Panc1 (cell line): ENCODE results near the gene ELOF1. TPM values are rescaled to one million over a fixed set of nuclear protein-coding genes. Genes with fewer than 3 reads are reported as not detected.

Experiments used
- ATAC-seq: fragments of 200-7000 bp; cut with Tn5 transposase; 2 replicates; pipeline ENCODE4 v1.9.1; 2020; ENCODE audit warnings: mild to moderate bottlenecking, moderate library complexity
- BruUV-seq: library from RNA; stranded (reverse); fragments of 400-500 nt; replicated peaks from 2 replicates; lab custom pipeline; 2021; lab: Mats Ljungman, UMichigan
- CTCF ChIA-PET: fragments of 300-600 bp; sonication (Branson Sonifier 250); formaldehyde crosslinking; loops from one replicate; lab custom pipeline; 2022; ENCODE audit warnings: antibody characterized with exemption; lab: Charles Lee
- POLR2A ChIA-PET: fragments of 300-600 bp; sonication (Branson Sonifier 250); formaldehyde crosslinking; loops from one replicate; lab custom pipeline; 2022; ENCODE audit warnings: antibody characterized with exemption; lab: Charles Lee
- DNase-seq: peaks from one replicate; pipeline ENCODE4 v3.0.0-alpha.2; 2010; ENCODE audit warnings: low read depth, low spot score
- H3K27ac ChIP-seq: 2 replicates; pipeline ENCODE4 v1.5.1; 2011; ENCODE audit warnings: mild to moderate bottlenecking, low read length, inconsistent platforms
- H3K27me3 ChIP-seq: fragments of 200-500 bp; sonication (Bioruptor generic); 2 replicates; pipeline ENCODE4 v1.6.0; 2014; ENCODE audit warnings: low read length, inconsistent platforms; ENCODE audit not compliant: control insufficient read depth, insufficient read depth
- H3K36me3 ChIP-seq: fragments of 200-500 bp; sonication (Bioruptor generic); 2 replicates; pipeline ENCODE4 v1.5.1; 2014; ENCODE audit warnings: inconsistent platforms, mild to moderate bottlenecking, low read length, moderate library complexity; ENCODE audit not compliant: control insufficient read depth, insufficient read depth
- H3K4me1 ChIP-seq: 2 replicates; pipeline ENCODE4 v1.5.1; 2011; ENCODE audit warnings: inconsistent platforms, mild to moderate bottlenecking, low read length, moderate library complexity; ENCODE audit not compliant: control insufficient read depth, insufficient read depth
- H3K4me3 ChIP-seq, 2 experiments: 2 replicates each; pipeline ENCODE4 v1.5.1; 2011 to 2012; ENCODE audit warnings: low read depth in 2 of 2, low read length in 2 of 2, mild to moderate bottlenecking in 2 of 2, inconsistent platforms in 1 of 2, moderate library complexity in 1 of 2
- H3K9me3 ChIP-seq: fragments of 200-500 bp; sonication (Bioruptor generic); 2 replicates; pipeline ENCODE4 v1.5.1; 2014; ENCODE audit warnings: low read depth, mild to moderate bottlenecking, inconsistent platforms, low read length, moderate library complexity; ENCODE audit not compliant: control insufficient read depth, insufficient read depth
- POLR2AphosphoS5 ChIP-seq: IDR thresholded peaks from 2 replicates; pipeline ENCODE4 v1.6.1; 2012; ENCODE audit warnings: mild to moderate bottlenecking, low read depth, low read length, moderate library complexity
- SIN3A ChIP-seq: IDR thresholded peaks from 2 replicates; pipeline ENCODE4 v1.6.1; 2012; ENCODE audit warnings: low read depth, mild to moderate bottlenecking, low read length, moderate library complexity, borderline replicate concordance; ENCODE audit not compliant: insufficient read depth
- TCF7L2 ChIP-seq: IDR thresholded peaks from 2 replicates; pipeline ENCODE4 v1.6.1; 2011; ENCODE audit warnings: mild to moderate bottlenecking, low read depth, low read length, inconsistent platforms
- in situ Hi-C: cut with HindIII; loops from 2 replicates; pipeline ENCODE4 v1.10.0; 2016; ENCODE audit warnings: low sequenced_read_pairs, low pct_unique_long_range_greater_than_20kb
- intact Hi-C: fragments of 100-400 bp; cut with micrococcal nuclease; formaldehyde crosslinking; loops from one replicate; pipeline ENCODE4 v1.10.0; 2022; ENCODE audit not compliant: unreplicated experiment
- total RNA-seq: library from RNA; stranded (reverse); gene quantifications from one replicate; pipeline ENCODE4 v1.2.1, GENCODE V29; 2021; ENCODE audit not compliant: unreplicated experiment
- TF ChIP-seq, protein P1 (sequence below): fragments of 450-650 bp; IDR thresholded peaks from 2 replicates; pipeline ENCODE4 v1.5.1; 2017; ENCODE audit warnings: mild to moderate bottlenecking
- TF ChIP-seq, protein P2 (sequence below), 2 experiments: IDR thresholded peaks; 2 replicates each; pipeline ENCODE4 v1.6.1; 2011 to 2012; ENCODE audit warnings: low read depth in 2 of 2, control low read depth in 1 of 2, low read length in 1 of 2, mild to moderate bottlenecking in 1 of 2, moderate library complexity in 1 of 2; ENCODE audit not compliant: insufficient read depth in 1 of 2

The ELOF1 gene
- total RNA-seq, 1 experiment from 2014 or later: 62.2 TPM

DNA sequence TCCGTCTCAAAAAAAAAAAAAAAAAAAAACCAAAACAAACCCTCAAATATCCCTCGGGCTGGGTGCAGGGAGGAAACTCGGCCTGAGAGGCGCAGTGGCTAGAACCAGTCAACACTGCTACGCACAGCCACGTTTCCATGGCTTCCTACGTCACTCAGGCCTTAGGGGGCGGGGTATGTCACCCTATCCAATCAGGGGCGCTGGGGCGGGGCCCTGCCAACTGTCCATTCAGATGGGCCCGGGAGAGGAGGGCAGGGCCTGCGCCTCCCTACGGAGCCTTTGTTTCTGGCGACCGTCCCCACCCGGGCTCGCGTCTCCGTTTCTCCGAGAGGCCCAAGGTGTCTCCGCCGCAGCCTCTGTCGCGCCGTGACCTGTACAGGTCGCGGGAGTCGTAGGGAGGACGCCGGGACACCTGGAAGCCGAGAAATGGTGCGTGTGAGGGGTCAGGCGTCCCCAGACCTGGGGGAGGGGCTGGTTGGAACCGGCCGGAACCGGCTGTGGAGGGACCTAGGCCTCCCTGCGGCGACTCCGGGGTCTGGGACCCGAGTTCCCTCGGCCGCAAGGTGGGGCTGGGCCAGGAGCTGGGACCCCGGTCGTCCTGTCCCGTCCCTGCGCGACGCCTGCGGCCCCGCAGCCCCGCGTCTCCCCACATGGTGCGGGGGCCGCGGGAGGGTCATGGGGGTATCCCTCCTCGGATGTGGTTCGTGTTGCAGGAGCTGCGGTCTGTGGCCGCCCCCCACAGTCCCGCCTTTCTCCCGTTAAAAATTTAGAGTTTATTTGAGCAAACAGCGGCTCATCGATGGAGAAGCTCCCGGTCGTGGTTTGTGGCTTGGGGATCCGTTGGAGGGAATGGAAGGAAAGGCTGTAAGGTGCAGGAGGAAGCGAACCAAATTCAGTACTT, 38.4 kb upstream of the ELOF1 start, which contains the start of gene ZNF627:
ZNF627 (plus strand) TSS at position 282 of the 901 bp plus-strand sequence; CDS start at position 427, 145 bp downstream.
- intact Hi-C loops: no loop called here
- peaks cover 6% of the 10 kb centered on the region; the same call in 1 of the 2 replicates for H3K36me3 ChIP-seq
- H3K4me1 ChIP-seq: 0 out of 2 replicates have a peak, but pooled peaks cover 6% of the 10 kb centered on the region
- no peaks in the 10 kb centered on the region for H3K27me3 ChIP-seq
- ATAC-seq (peak; percentile 100), DNase-seq (peak; percentile 79)
- BruUV-seq: no TSS peak
- H3K9me3 ChIP-seq: peaks cover 2% of the 10 kb centered on the region; the same call in 1 of the 2 replicates
- peak; percentile 52; the same call in 1 of the 2 replicates for TF ChIP-seq SIN3A
- peak; percentile 91 for TF ChIP-seq POLR2AphosphoS5
- no peak for TF ChIP-seq TCF7L2
- H3K4me3 ChIP-seq: peak within 1 kb of the TSS; percentile 82 to 93
- H3K27ac ChIP-seq: peak within 1 kb of the TSS; percentile 91
- ChIA-PET CTCF (interaction anchor here (0.7 kb wide), 1 partner anchor 115 kb away, joined by 8 read pairs; no protein-coding TSS in a partner anchor), POLR2A (interaction anchor here (0.6 kb wide), 2 partner anchors 288 to 471 kb away, joined by 7 to 13 read pairs; no protein-coding TSS in a partner anchor)
- in situ Hi-C loops: no loop called here

GRCh38 chr19:11596156-11596555, 37.1 kb upstream of the ELOF1 start:
- POLR2A ChIA-PET: no interaction called here
- H3K4me3 ChIP-seq: no peak overlapping the region
- ATAC-seq (no peak), DNase-seq (no peak)
- H3K9me3 ChIP-seq: no peaks in the 10 kb centered on the region
- CTCF ChIA-PET: no interaction called here
- intact Hi-C loops (no loop called here), in situ Hi-C loops (no loop called here)
- no TSS peak for BruUV-seq
- TF ChIP-seq POLR2AphosphoS5: no peak
- H3K4me1 ChIP-seq: 0 out of 2 replicates have a peak, but pooled peaks cover 6% of the 10 kb centered on the region
- H3K27me3 ChIP-seq: no peaks in the 10 kb centered on the region
- peaks cover 6% of the 10 kb centered on the region; the same call in 1 of the 2 replicates for H3K36me3 ChIP-seq
- H3K27ac ChIP-seq: no peak overlapping the region

- peaks cover 6% of the 10 kb centered on the region; the same call in 1 of the 2 replicates for H3K36me3 ChIP-seq
- DNase-seq (no peak), ATAC-seq (no peak)
- 0 out of 2 replicates have a peak, but pooled peaks cover 4% of the 10 kb centered on the region for H3K4me1 ChIP-seq
- H3K9me3 ChIP-seq: no peaks in the 10 kb centered on the region
- BruUV-seq: no TSS peak
- H3K27me3 ChIP-seq: no peaks in the 10 kb centered on the region
- TF ChIP-seq, protein P1, sequence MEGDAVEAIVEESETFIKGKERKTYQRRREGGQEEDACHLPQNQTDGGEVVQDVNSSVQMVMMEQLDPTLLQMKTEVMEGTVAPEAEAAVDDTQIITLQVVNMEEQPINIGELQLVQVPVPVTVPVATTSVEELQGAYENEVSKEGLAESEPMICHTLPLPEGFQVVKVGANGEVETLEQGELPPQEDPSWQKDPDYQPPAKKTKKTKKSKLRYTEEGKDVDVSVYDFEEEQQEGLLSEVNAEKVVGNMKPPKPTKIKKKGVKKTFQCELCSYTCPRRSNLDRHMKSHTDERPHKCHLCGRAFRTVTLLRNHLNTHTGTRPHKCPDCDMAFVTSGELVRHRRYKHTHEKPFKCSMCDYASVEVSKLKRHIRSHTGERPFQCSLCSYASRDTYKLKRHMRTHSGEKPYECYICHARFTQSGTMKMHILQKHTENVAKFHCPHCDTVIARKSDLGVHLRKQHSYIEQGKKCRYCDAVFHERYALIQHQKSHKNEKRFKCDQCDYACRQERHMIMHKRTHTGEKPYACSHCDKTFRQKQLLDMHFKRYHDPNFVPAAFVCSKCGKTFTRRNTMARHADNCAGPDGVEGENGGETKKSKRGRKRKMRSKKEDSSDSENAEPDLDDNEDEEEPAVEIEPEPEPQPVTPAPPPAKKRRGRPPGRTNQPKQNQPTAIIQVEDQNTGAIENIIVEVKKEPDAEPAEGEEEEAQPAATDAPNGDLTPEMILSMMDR: no peak
- TF ChIP-seq POLR2AphosphoS5: no peak
- no peak for TF ChIP-seq SIN3A
- TF ChIP-seq TCF7L2: no peak
- TF ChIP-seq, protein P2, sequence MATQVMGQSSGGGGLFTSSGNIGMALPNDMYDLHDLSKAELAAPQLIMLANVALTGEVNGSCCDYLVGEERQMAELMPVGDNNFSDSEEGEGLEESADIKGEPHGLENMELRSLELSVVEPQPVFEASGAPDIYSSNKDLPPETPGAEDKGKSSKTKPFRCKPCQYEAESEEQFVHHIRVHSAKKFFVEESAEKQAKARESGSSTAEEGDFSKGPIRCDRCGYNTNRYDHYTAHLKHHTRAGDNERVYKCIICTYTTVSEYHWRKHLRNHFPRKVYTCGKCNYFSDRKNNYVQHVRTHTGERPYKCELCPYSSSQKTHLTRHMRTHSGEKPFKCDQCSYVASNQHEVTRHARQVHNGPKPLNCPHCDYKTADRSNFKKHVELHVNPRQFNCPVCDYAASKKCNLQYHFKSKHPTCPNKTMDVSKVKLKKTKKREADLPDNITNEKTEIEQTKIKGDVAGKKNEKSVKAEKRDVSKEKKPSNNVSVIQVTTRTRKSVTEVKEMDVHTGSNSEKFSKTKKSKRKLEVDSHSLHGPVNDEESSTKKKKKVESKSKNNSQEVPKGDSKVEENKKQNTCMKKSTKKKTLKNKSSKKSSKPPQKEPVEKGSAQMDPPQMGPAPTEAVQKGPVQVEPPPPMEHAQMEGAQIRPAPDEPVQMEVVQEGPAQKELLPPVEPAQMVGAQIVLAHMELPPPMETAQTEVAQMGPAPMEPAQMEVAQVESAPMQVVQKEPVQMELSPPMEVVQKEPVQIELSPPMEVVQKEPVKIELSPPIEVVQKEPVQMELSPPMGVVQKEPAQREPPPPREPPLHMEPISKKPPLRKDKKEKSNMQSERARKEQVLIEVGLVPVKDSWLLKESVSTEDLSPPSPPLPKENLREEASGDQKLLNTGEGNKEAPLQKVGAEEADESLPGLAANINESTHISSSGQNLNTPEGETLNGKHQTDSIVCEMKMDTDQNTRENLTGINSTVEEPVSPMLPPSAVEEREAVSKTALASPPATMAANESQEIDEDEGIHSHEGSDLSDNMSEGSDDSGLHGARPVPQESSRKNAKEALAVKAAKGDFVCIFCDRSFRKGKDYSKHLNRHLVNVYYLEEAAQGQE (IDR thresholded peaks at IDR 0.05; ENCODE audit: insufficient read depth in 1 of 2, low read depth in 2 of 2, low read length in 1 of 2): no peak
- CTCF ChIA-PET: no interaction called here
- in situ Hi-C loops (no loop called here), intact Hi-C loops (no loop called here)
- no peak overlapping the region for H3K27ac ChIP-seq
- POLR2A ChIA-PET: interaction anchor here (0.6 kb wide), 1 partner anchor 18 kb away, joined by 4 read pairs; no protein-coding TSS in a partner anchor
- no peak overlapping the region for H3K4me3 ChIP-seq
Observed at GRCh38 chr19:11594084-11594483, 35.1 kb upstream of the ELOF1 start.
